HEK293T (cell line): Measurements from ENCODE around the gene ERC2.

Experiments used
- CTBP1 ChIP-seq: fragments of 450-650 bp; IDR thresholded peaks from 2 replicates; pipeline ENCODE4 v1.6.1; 2016; ENCODE audit warnings: borderline replicate concordance
- ELF4 ChIP-seq: fragments of 450-650 bp; IDR thresholded peaks from 2 replicates; pipeline ENCODE4 v1.6.1; 2017; ENCODE audit warnings: antibody characterized with exemption
- FOXA1 ChIP-seq: fragments of 450-650 bp; IDR thresholded peaks from 2 replicates; pipeline ENCODE4 v1.6.1; 2016; ENCODE audit warnings: mild to moderate bottlenecking
- FOXK2 ChIP-seq: fragments of 450-650 bp; IDR thresholded peaks from 2 replicates; pipeline ENCODE4 v1.6.1; 2016; ENCODE audit warnings: mild to moderate bottlenecking
- LEF1 ChIP-seq: fragments of 450-650 bp; IDR thresholded peaks from 2 replicates; pipeline ENCODE4 v1.6.1; 2017; ENCODE audit warnings: mild to moderate bottlenecking, borderline replicate concordance
- NFRKB ChIP-seq: fragments of 450-650 bp; IDR thresholded peaks from 2 replicates; pipeline ENCODE4 v1.6.1; 2016; ENCODE audit warnings: mild to moderate bottlenecking, moderate library complexity
- SP1 ChIP-seq: fragments of 450-650 bp; IDR thresholded peaks from 2 replicates; pipeline ENCODE4 v1.6.1; 2017
- SUZ12 ChIP-seq: fragments of 450-650 bp; IDR thresholded peaks from 2 replicates; pipeline ENCODE4 v1.6.1; 2016; ENCODE audit warnings: mild to moderate bottlenecking
- TARDBP ChIP-seq: fragments of 450-650 bp; IDR thresholded peaks from 2 replicates; pipeline ENCODE4 v1.6.1; 2016

DNA sequence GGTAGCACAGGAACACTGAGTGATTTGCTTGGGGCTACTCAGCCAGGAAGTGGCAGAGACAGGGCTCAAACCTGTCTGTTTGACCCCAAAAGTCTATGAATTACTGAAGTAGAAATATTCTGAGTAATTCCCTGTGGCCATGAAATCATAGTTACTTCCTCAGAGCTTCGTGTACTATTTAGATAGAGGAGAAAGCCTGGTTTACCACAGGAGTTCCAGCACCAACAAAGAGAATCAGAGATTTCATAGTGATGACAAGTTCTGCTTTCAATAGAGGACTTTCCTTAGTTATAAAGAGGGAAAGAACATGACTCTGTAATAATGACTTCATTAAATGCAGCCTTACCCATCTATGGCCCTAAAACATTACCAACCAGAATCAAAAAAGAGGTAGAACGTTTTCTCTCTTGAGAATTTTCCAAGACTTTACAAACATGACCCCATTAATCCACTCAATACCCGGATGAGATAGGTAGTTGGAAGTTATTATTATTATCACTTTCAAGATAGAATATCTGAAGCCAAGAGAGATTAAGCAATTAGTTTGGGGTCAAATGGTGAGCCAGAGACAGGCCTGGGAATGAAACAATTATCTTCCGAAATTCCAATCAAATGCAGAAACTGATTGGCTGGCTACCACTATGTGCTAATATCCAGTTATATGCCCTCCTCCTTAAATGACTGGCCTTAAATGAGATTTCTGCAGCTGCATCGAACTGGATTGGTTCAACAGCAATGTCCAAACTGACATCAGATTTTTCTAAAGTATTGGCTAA is 967.5 kb downstream of the ERC2 start:
- no peak for TF ChIP-seq ELF4
- TF ChIP-seq SUZ12: no peak
- no peak for TF ChIP-seq FOXA1
- no peak for TF ChIP-seq LEF1
- no peak for TF ChIP-seq TARDBP
- TF ChIP-seq NFRKB: no peak
- no peak for TF ChIP-seq FOXK2
- no peak for TF ChIP-seq CTBP1
- TF ChIP-seq SP1: no peak
